ENCODE measurements around the gene ODC1.

DNA sequence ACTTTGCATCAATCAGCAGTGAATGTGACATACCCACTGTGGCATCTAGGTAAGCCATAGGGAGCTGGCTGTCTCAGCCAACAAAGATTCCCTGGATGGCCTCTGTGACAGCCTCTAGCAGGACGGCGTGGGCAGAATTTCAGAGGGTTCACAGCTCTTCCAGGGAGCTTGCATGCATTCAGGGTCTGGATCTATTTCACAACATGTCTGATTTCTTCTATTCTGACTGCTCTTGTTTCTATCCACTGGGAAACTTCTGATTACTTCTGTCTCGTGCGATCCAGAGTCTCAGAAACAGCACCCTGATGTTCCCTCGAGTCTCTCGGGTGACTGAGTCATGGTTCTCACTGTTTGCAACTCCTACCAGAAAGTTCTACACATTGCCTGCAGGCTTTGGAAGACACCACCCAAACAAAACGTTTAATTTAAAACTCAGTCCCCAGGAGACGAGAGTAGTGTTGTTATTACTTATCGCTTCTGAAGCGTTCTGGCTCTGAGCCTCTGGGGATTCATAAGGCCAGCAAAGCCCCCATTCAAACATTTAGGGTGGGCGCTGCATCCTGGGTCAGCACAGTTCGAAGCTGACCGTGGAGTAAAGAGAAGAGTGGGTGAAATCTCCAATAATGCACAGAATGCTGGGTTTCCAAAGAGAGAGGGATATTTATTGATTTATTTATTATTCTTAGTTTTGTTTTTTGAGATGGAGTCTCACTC is 41.9 kb upstream of the ODC1 start:
- no peak for TF ChIP-seq TAF1 (IDR thresholded peaks at IDR 0.05; ENCODE audit: low read depth, low read length)
- TF ChIP-seq POLR2AphosphoS5 (IDR thresholded peaks at IDR 0.05; ENCODE audit: low read depth, low read length): no peak
- no peak for TF ChIP-seq POLR2A (IDR thresholded peaks at IDR 0.05; ENCODE audit: low read depth, low read length)
- TF ChIP-seq PAX5 (IDR thresholded peaks at IDR 0.05; ENCODE audit: insufficient read depth, low read length, severe bottlenecking): no peak
- TF ChIP-seq POU2F2 (IDR thresholded peaks at IDR 0.05; ENCODE audit: low read depth, low read length): no peak
